Hepatocyte (in vitro differentiated cells): ENCODE results near the gene SNAPC2. TPM values are rescaled to one million over a fixed set of nuclear protein-coding genes. Genes with fewer than 3 reads are reported as not detected.

Experiments used
- DNase-seq: peaks from one replicate; pipeline ENCODE4 v3.0.0-alpha.2; 2016; ENCODE audit warnings: low spot score
- H2AFZ ChIP-seq: fragments of 200-600 bp; sonication (generic); 2 replicates; pipeline ENCODE4 v1.6.0; 2016; ENCODE audit warnings: antibody characterized with exemption, mild to moderate bottlenecking
- H3K27ac ChIP-seq: fragments of 200-600 bp; sonication (generic); 2 replicates; pipeline ENCODE4 v1.5.1; 2016; ENCODE audit warnings: mild to moderate bottlenecking
- H3K27me3 ChIP-seq: fragments of 200-600 bp; sonication (generic); 2 replicates; pipeline ENCODE4 v1.6.1; 2016
- H3K36me3 ChIP-seq: fragments of 200-600 bp; sonication (generic); replicated peaks from 2 replicates; pipeline ENCODE4 v1.5.1; 2016; ENCODE audit warnings: low read depth; ENCODE audit not compliant: insufficient read depth
- H3K4me1 ChIP-seq: fragments of 200-600 bp; sonication (generic); 2 replicates; pipeline ENCODE4 v1.5.1; 2016; ENCODE audit warnings: mild to moderate bottlenecking, moderate library complexity; ENCODE audit not compliant: insufficient read depth
- H3K4me2 ChIP-seq: fragments of 200-600 bp; sonication (generic); 2 replicates; pipeline ENCODE4 v1.6.0; 2016
- H3K4me3 ChIP-seq: fragments of 200-600 bp; sonication (generic); 2 replicates; pipeline ENCODE4 v1.5.1; 2016; ENCODE audit warnings: mild to moderate bottlenecking
- H3K79me2 ChIP-seq: fragments of 200-600 bp; sonication (generic); 2 replicates; pipeline ENCODE4 v1.6.0; 2017; ENCODE audit warnings: mild to moderate bottlenecking
- H3K9me2 ChIP-seq: fragments of 200-600 bp; sonication (generic); replicated peaks from 2 replicates; pipeline ENCODE4 v1.6.0; 2017; ENCODE audit warnings: mild to moderate bottlenecking; ENCODE audit not compliant: insufficient read depth
- H3K9me3 ChIP-seq: fragments of 200-600 bp; sonication (generic); 2 replicates; pipeline ENCODE4 v1.5.1; 2016; ENCODE audit warnings: low read depth, mild to moderate bottlenecking
- H4K20me1 ChIP-seq: fragments of 200-600 bp; sonication (generic); 2 replicates; pipeline ENCODE4 v1.6.0; 2016; ENCODE audit warnings: mild to moderate bottlenecking; ENCODE audit not compliant: insufficient read depth, poor library complexity, severe bottlenecking
- EZH2 ChIP-seq: fragments of 200-600 bp; sonication (generic); IDR thresholded peaks from 2 replicates; pipeline ENCODE4 v1.6.1; 2016; ENCODE audit warnings: antibody characterized with exemption, mild to moderate bottlenecking, borderline replicate concordance
- EZH2phosphoT487 ChIP-seq: fragments of 200-600 bp; sonication (generic); IDR thresholded peaks from one replicate; pipeline ENCODE4 v1.6.1; 2018; ENCODE audit warnings: antibody characterized with exemption, mild to moderate bottlenecking, low read depth, moderate library complexity; ENCODE audit not compliant: unreplicated experiment, severe bottlenecking
- WGBS: methylation state at CpG from one replicate; pipeline ENCODE4 v1.1.6; 2016; ENCODE audit warnings: low lambda C conversion rate; ENCODE audit errors: missing lambda C conversion rate; 5-methylcytosine and 5-hydroxymethylcytosine counted together
- polyA plus RNA-seq: library from polyadenylated mRNA; unstranded; fragments of >200 nt; fragmentation: Nextera tagmentation; extraction: Ambion mirVana; gene quantifications from 2 replicates; pipeline ENCODE4 v1.2.1, GENCODE V29; 2016
- total RNA-seq: library from RNA; depleted of rRNA; stranded (reverse); fragments of >200 nt; gene quantifications from 2 replicates; pipeline ENCODE4 v1.2.3, GENCODE V29; 2014
- TF ChIP-seq, protein P1 (sequence below): fragments of 200-600 bp; sonication (generic); IDR thresholded peaks from 2 replicates; pipeline ENCODE4 v1.5.1; 2016; ENCODE audit warnings: antibody characterized with exemption, mild to moderate bottlenecking; ENCODE audit not compliant: poor library complexity

Gene SNAPC2
- total and polyA plus RNA-seq, 2 experiments from 2014 or later: 11.8 to 17.5 TPM

DNA sequence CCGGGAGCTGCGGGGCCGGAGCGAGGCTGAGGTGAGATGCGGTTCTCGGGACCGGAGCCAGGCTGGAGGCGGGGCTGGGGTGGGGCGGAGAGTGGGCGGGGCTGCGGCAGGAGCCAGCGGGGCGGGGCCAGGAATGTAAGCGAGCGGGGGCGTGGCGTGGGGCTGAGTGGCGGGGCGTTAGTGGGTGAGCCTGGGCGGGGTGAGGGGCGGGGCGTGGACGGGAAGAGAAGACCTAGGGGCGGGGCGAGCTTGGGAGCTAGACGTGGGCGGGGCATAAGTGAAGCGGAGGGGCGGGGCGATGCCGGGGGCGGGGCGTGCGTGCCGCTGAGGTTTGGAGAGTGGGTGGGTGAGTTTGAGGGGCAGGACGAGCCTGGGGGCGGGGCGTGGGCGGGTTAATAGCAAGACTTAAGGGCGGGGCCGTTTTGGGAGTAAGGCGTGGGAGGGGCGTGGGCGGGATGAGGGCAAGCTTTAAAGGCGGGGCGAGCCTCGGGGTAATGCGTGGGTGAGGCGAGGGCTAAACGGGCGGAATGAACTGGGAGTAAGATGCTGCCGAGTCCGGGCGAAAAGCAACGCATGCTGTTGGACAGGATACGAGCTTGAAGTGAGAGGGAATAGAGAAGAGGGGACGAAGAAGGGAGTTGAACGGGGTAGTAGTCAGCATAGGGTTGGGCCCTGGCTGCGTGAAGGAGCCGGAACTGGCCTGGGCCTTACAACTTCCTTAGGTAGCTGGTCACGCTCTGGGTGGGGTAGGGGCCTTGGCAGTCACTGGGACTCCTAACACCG, 572 bp downstream of the SNAPC2 start:
- H3K27ac ChIP-seq: peak overlapping the region; percentile 93
- TF ChIP-seq, protein P1, sequence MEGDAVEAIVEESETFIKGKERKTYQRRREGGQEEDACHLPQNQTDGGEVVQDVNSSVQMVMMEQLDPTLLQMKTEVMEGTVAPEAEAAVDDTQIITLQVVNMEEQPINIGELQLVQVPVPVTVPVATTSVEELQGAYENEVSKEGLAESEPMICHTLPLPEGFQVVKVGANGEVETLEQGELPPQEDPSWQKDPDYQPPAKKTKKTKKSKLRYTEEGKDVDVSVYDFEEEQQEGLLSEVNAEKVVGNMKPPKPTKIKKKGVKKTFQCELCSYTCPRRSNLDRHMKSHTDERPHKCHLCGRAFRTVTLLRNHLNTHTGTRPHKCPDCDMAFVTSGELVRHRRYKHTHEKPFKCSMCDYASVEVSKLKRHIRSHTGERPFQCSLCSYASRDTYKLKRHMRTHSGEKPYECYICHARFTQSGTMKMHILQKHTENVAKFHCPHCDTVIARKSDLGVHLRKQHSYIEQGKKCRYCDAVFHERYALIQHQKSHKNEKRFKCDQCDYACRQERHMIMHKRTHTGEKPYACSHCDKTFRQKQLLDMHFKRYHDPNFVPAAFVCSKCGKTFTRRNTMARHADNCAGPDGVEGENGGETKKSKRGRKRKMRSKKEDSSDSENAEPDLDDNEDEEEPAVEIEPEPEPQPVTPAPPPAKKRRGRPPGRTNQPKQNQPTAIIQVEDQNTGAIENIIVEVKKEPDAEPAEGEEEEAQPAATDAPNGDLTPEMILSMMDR: no peak
- TF ChIP-seq EZH2: no peak
- no peak for TF ChIP-seq EZH2phosphoT487
- H3K4me3 ChIP-seq: peak overlapping the region; percentile 83
- peak overlapping the region; percentile 87 for H3K4me2 ChIP-seq
- no peaks in the 10 kb centered on the region for H3K36me3 ChIP-seq
- no peaks in the 10 kb centered on the region for H4K20me1 ChIP-seq
- peaks cover 21% of the 10 kb centered on the region for H3K27me3 ChIP-seq
- H3K9me3 ChIP-seq: no peaks in the 10 kb centered on the region
- H3K9me2 ChIP-seq: no peaks in the 10 kb centered on the region
- H2AFZ ChIP-seq: peak overlapping the region; percentile 84
- H3K79me2 ChIP-seq: no peaks in the 10 kb centered on the region
- H3K4me1 ChIP-seq: peaks cover 35% of the 10 kb centered on the region
- WGBS: 10% methylated on average over 25 of the region's 62 CpGs
- peak; percentile 100 for DNase-seq

DNA sequence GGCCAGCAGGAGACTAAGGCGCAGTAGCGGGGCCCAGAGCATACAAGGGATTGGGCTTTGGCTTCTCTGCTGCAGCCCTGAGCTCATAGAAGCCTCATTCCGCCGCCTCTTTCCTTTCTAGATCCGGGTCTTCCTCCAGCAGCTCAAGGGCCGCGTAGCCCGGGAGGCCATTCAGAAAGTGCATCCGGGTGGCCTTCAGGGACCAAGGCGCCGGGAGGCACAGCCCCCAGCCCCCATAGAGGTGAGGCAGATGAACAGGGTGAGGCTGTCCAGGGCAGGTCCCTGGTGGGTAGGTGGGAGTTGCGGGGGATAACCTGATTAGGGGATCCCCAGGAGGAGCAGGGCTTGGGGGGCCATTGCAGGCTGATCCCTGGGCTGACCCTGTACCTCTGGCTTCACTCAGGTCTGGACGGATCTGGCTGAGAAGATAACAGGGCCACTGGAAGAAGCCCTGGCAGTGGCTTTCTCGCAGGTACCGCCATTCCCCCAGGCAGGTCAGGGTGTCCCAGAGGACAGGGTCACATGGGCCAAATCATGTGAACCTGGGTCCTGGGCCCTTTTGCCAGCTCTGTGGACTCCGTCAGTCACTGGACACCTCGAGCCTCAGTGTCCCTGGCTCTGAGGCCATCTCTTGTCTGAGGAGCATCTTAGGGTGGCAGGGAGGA, 1.3 kb downstream of the SNAPC2 start:
- Histone ChIP-seq H3K9me2 (no peaks in the 10 kb centered on the region), H3K9me3 (no peaks in the 10 kb centered on the region), H3K4me2 (peak overlapping the region; percentile 87), H3K4me1 (peaks cover 32% of the 10 kb centered on the region), H3K79me2 (no peaks in the 10 kb centered on the region), H3K4me3 (no peak overlapping the region), H3K36me3 (no peaks in the 10 kb centered on the region), H2AFZ (no peak overlapping the region), H4K20me1 (no peaks in the 10 kb centered on the region), H3K27me3 (peaks cover 14% of the 10 kb centered on the region), H3K27ac (peak overlapping the region; percentile 76)
- TF ChIP-seq EZH2phosphoT487 (no peak), EZH2 (no peak)
- TF ChIP-seq, protein P1: no peak
- WGBS: 88% methylated on average over 17 of the region's 17 CpGs
- DNase-seq: no peak

DNA sequence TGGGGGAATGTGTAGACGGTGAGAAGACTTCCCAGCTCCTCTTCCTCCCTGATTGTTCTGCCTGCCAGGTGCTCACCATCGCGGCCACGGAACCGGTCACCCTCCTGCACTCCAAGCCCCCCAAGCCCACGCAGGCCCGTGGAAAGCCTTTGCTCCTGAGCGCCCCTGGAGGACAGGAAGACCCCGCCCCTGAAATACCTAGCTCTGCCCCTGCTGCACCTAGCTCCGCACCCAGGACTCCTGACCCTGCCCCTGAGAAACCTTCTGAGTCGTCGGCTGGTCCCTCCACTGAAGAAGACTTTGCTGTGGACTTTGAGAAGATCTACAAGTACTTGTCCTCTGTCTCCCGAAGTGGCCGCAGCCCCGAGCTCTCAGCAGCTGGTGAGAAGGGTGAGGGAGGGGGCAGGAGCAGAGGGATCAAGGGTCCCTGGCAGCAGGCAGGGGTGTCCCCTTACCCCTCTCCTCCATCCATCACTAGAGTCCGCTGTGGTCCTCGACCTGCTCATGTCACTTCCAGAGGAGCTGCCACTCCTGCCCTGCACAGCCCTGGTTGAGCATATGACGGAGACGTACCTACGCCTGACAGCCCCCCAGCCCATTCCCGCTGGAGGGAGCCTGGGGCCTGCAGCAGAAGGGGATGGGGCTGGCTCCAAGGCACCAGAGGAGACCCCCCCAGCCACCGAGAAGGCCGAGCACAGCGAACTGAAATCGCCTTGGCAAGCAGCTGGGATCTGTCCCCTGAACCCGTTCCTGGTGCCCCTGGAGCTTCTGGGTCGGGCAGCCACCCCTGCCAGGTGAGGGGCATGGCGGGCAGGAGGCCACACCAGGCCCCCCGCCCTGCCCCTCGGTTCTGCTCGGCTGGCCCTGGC, 2.1 kb downstream of the SNAPC2 start:
- Histone ChIP-seq H4K20me1 (no peaks in the 10 kb centered on the region), H3K9me3 (no peaks in the 10 kb centered on the region), H3K27me3 (peaks cover 6% of the 10 kb centered on the region), H3K4me3 (no peak overlapping the region), H3K4me2 (no peak overlapping the region), H2AFZ (no peak overlapping the region), H3K79me2 (no peaks in the 10 kb centered on the region), H3K9me2 (no peaks in the 10 kb centered on the region), H3K4me1 (peaks cover 29% of the 10 kb centered on the region), H3K36me3 (no peaks in the 10 kb centered on the region), H3K27ac (no peak overlapping the region)
- no peak for TF ChIP-seq EZH2phosphoT487
- no peak for TF ChIP-seq EZH2
- TF ChIP-seq, protein P1: no peak
- no peak for DNase-seq
- WGBS: 95% methylated on average over 31 of the region's 31 CpGs
